Glutamatergic neuron (in vitro differentiated cells): ENCODE data around the gene TFCP2L1. TPM values are rescaled to one million over a fixed set of nuclear protein-coding genes. Genes with fewer than 3 reads are reported as not detected.

Source experiments
- DNase-seq: peaks from one replicate; pipeline ENCODE4 v3.0.0; 2022
- H3K27ac Mint-ChIP-seq: one replicate; pipeline ENCODE4 v1.8.0; 2020; ENCODE audit warnings: mild to moderate bottlenecking, mixed read lengths, inconsistent platforms; ENCODE audit not compliant: unreplicated experiment
- H3K27me3 Mint-ChIP-seq: one replicate; pipeline ENCODE4 v1.8.0; 2020; ENCODE audit warnings: mild to moderate bottlenecking, moderate library complexity, mixed read lengths, inconsistent platforms; ENCODE audit not compliant: unreplicated experiment
- H3K36me3 Mint-ChIP-seq: one replicate; pipeline ENCODE4 v1.8.0; 2020; ENCODE audit warnings: mild to moderate bottlenecking, mixed read lengths, inconsistent platforms; ENCODE audit not compliant: unreplicated experiment
- H3K4me1 Mint-ChIP-seq: one replicate; pipeline ENCODE4 v1.8.0; 2020; ENCODE audit warnings: mild to moderate bottlenecking, low read depth, mixed read lengths, inconsistent platforms; ENCODE audit not compliant: unreplicated experiment
- H3K4me3 Mint-ChIP-seq: one replicate; pipeline ENCODE4 v1.8.0; 2020; ENCODE audit warnings: mild to moderate bottlenecking, mixed read lengths, inconsistent platforms; ENCODE audit not compliant: unreplicated experiment
- H3K9me3 Mint-ChIP-seq: one replicate; pipeline ENCODE4 v1.8.0; 2020; ENCODE audit warnings: mild to moderate bottlenecking, moderate library complexity, mixed read lengths, inconsistent platforms; ENCODE audit not compliant: unreplicated experiment
- total RNA-seq: library from RNA; stranded (reverse); fragmentation: NEBNext Ultra II Directional; extraction: Animal tissue kit (Norgen Biotek cat#: 25700); gene quantifications from one replicate; pipeline ENCODE4 v1.2.1, GENCODE V29; 2021; ENCODE audit not compliant: unreplicated experiment
- TF ChIP-seq, protein P1 (sequence below): fragments of 200-600 bp; sonication (generic); IDR thresholded peaks from one replicate; pipeline ENCODE4 v1.5.0; 2021; ENCODE audit not compliant: partially characterized antibody, unreplicated experiment

Gene TFCP2L1
- total RNA-seq, 1 donor from 2014 or later = 0.07 TPM

DNA sequence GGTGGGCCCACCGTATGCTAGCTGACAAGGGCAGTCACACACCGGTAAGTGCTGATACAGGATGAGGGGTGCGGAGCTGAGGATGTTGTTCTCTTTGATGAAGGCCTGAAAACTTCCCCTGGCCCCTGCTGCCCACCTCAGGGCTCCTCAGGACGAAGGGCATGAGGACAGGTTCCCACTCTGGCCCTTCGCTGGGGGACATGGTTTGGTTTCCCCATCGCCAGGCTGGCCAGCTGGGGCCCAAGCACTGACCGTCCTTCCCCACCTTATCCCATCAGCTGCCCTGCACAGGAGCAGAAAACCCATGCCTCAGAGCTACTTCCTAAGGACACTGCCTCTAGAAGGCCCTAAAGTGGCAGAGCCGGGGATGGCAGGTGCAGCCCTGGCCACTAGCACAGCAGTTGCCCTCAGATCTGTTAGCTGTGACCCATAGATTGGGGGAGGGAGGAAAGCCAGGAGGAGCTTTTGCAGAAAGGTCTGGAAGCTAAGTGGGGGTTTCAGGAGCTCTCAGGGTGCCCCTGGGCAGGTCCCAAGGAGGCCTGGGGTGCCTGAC is 66.5 kb downstream of the TFCP2L1 start:
- TF ChIP-seq, protein P1, sequence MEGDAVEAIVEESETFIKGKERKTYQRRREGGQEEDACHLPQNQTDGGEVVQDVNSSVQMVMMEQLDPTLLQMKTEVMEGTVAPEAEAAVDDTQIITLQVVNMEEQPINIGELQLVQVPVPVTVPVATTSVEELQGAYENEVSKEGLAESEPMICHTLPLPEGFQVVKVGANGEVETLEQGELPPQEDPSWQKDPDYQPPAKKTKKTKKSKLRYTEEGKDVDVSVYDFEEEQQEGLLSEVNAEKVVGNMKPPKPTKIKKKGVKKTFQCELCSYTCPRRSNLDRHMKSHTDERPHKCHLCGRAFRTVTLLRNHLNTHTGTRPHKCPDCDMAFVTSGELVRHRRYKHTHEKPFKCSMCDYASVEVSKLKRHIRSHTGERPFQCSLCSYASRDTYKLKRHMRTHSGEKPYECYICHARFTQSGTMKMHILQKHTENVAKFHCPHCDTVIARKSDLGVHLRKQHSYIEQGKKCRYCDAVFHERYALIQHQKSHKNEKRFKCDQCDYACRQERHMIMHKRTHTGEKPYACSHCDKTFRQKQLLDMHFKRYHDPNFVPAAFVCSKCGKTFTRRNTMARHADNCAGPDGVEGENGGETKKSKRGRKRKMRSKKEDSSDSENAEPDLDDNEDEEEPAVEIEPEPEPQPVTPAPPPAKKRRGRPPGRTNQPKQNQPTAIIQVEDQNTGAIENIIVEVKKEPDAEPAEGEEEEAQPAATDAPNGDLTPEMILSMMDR = no peak
- Mint-ChIP-seq H3K27ac (no peak overlapping the region), H3K27me3 (peaks cover 1% of the 10 kb centered on the region), H3K4me3 (no peak overlapping the region), H3K36me3 (no peaks in the 10 kb centered on the region), H3K9me3 (peaks cover 1% of the 10 kb centered on the region), H3K4me1 (no peaks in the 10 kb centered on the region)
- DNase-seq = no peak

DNA sequence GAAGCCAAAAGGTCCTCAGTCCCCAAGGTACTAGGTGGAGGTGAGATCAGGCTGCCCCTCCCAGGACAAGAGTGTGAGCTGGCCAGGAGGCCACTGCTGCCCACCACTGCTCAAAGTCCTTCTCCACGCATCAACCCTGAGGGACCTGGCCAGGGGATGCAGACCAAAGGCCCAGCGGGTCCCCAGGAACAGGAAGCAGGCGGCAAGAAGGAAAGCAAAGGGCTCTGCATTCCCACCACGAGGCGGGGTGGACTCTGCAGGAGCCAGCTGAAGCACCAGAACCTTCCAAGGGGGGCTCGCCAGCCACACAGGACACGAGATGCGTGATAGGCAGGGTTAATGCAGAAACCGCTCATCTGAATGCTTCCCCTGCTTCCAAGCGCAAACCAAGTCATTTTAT is 67.4 kb downstream of the TFCP2L1 start:
- no peak for DNase-seq
- no peaks in the 10 kb centered on the region for H3K36me3 Mint-ChIP-seq
- no peak overlapping the region for H3K27ac Mint-ChIP-seq
- peaks cover 1% of the 10 kb centered on the region for H3K27me3 Mint-ChIP-seq
- H3K4me1 Mint-ChIP-seq = no peaks in the 10 kb centered on the region
- H3K9me3 Mint-ChIP-seq = peaks cover 1% of the 10 kb centered on the region
- H3K4me3 Mint-ChIP-seq = no peak overlapping the region
- TF ChIP-seq, protein P1 = no peak

DNA sequence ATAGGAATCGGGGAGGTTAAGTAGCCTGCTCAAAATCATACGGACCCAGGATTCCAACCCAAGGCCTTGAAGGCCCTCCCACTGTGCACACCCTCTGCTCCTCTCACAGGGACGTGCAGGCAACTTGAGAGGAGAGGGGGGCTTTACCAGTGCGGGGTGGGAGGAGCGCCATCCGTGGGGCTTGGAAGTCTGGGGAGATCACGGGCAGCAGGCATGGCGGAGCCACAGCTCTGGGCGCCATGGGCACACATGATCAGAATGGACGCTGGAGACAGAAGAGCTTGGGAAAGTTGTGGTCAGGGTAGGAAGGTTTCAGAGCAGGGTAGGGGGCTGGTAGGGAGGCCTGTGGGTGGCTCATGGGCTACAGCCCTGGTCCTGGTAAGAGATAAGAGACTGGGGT is 70.7 kb downstream of the TFCP2L1 start:
- Mint-ChIP-seq H3K4me1 (no peaks in the 10 kb centered on the region), H3K27ac (no peak overlapping the region), H3K27me3 (peaks cover 1% of the 10 kb centered on the region), H3K9me3 (no peaks in the 10 kb centered on the region), H3K4me3 (no peak overlapping the region), H3K36me3 (no peaks in the 10 kb centered on the region)
- TF ChIP-seq, protein P1 = no peak
- DNase-seq = no peak

DNA sequence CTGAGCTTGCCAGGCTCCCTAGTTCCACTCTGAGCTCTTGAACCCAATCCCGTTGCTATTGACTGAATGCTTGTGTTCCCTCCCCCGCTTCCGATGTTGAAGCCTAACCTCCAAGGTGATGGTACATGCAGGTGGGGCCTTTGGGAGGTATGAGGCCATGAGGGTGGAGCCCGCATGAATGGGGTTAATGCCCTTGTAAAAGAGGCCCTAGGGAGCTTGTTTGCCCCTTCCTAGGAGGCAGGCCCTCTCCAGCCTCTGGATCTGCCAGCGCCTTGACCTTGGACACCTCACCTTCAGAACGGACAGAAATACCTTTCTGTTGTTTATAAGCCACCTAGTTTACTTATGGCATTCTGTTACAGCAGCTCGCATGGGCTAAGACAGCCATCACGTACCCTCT is 71.6 kb downstream of the TFCP2L1 start:
- Mint-ChIP-seq H3K36me3 (no peaks in the 10 kb centered on the region), H3K4me1 (no peaks in the 10 kb centered on the region), H3K27ac (no peak overlapping the region), H3K9me3 (no peaks in the 10 kb centered on the region), H3K4me3 (no peak overlapping the region), H3K27me3 (peaks cover 1% of the 10 kb centered on the region)
- no peak for DNase-seq
- TF ChIP-seq, protein P1 = no peak

DNA sequence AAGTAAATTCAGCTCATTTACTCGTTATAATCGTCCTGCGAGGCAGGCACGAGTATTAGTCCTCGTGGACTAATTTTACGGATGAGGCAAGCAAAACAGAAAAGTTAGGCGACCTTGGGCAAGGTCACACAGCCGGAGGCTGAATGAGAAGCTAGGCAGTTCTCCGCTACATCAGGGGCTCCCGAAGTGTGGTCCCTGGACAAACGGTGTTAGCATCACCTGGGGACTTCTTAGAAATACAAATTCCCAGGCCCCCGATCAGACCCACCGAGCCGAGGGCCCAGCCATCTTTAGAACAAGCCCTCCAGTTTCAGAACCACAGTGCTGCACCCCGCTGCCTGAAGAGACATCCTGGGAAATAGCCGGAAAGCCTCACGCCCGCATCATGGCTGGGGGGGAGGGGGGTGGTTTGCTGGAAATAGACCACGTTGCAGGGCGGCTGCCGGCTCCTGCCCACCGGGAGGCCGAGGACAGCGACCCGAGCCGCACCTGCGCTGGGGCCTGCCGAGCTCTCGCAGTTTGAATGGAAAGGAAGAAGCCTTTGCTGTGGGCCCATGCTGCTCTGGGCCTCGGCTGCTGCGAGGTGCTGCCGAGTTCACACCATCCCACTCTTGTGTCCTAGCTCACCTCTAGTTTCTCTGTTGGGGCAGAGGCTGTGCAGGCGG is 72.2 kb downstream of the TFCP2L1 start:
- no peaks in the 10 kb centered on the region for H3K36me3 Mint-ChIP-seq
- H3K4me1 Mint-ChIP-seq = no peaks in the 10 kb centered on the region
- H3K9me3 Mint-ChIP-seq = no peaks in the 10 kb centered on the region
- no peak for DNase-seq
- no peak overlapping the region for H3K4me3 Mint-ChIP-seq
- H3K27ac Mint-ChIP-seq = no peak overlapping the region
- TF ChIP-seq, protein P1 = no peak
- H3K27me3 Mint-ChIP-seq = peaks cover 1% of the 10 kb centered on the region
